ENCODE measurements around the gene PPP1R3D. TPM values are rescaled to one million over a fixed set of nuclear protein-coding genes. Genes with fewer than 3 reads are reported as not detected.

PPP1R3D gene
- total RNA-seq, 1 experiment from 2014 or later: 3.1 TPM

DNA sequence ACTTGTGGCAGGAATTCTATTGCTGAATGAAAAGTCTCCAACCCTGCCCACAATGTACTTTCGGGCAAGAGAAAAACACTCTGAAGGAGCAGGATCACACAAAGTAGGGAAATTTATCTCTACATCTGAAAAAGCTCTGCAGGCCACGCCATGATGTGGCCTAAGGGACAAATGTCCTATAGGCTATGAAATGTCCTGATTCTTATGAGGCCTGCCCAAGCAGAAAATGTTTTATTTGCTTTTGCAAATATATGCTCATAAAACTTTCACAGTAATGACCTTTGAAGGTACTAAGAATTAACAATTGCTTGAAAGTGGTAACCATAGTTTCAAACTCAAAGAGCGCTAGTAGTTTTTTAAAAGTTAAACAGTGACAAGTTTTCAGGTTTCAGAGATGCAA is 37.6 kb downstream of the PPP1R3D start:
- WGBS (ENCODE audit: extremely low coverage, insufficient read length, low lambda C conversion rate): no CpG with 5 or more reads among the region's 3 CpGs
- Mint-ChIP-seq H3K36me3 (ENCODE audit: insufficient read depth in 1 of 3, low read depth in 3 of 3) (no peaks in the 10 kb centered on the region), H3K4me1 (no peaks in the 10 kb centered on the region; a peak in 1 of 4 replicates), H3K27me3 (ENCODE audit: low read depth) (peaks cover 13% of the 10 kb centered on the region), H3K9me3 (no peaks in the 10 kb centered on the region; a peak in 1 of 5 replicates), H3K4me3 (no peak overlapping the region), H3K27ac (no peak overlapping the region)
- Histone ChIP-seq H3K4me2 (ENCODE audit: insufficient read depth, insufficient read length, low read length) (no peak overlapping the region), H3K23ac (ENCODE audit: insufficient read length, low read depth, low read length) (no peak overlapping the region), H2BK12ac (ENCODE audit: insufficient read length, low read depth, low read length) (no peak overlapping the region), H4K8ac (replicated peaks; ENCODE audit: insufficient read length, low read depth, low read length) (no peak overlapping the region), H3K79me1 (ENCODE audit: insufficient read depth, low read depth, low read length, poor library complexity, severe bottlenecking) (no peaks in the 10 kb centered on the region), H3T11ph (ENCODE audit: low read length) (no peak overlapping the region), H2BK15ac (ENCODE audit: low read depth, low read length) (no peak overlapping the region), H2AK5ac (ENCODE audit: insufficient read length, low read length) (no peak overlapping the region), H3K9ac (ENCODE audit: extremely low read depth, insufficient read length, low read length) (no peak overlapping the region), H3K4ac (ENCODE audit: low read depth, low read length) (no peak overlapping the region), H3K79me2 (ENCODE audit: insufficient read depth, low read length) (no peaks in the 10 kb centered on the region), H3K14ac (ENCODE audit: insufficient read depth, low read length) (no peak overlapping the region), H3K18ac (ENCODE audit: insufficient read length, low read depth, low read length) (no peak overlapping the region), H3K27me3 (ENCODE audit: insufficient read depth, low read length) (no peaks in the 10 kb centered on the region), H2BK120ac (ENCODE audit: low read depth, low read length, poor library complexity, severe bottlenecking) (no peak overlapping the region), H2BK20ac (ENCODE audit: low read depth, low read length, poor library complexity, severe bottlenecking) (no peak overlapping the region), H3K23me2 (ENCODE audit: insufficient read length, low read depth, low read length, poor library complexity, severe bottlenecking) (no peaks in the 10 kb centered on the region), H3K4me1 (ENCODE audit: insufficient read depth, low read length) (no peaks in the 10 kb centered on the region), H3K9me3 (ENCODE audit: control insufficient read depth, low read depth, low read length) (no peaks in the 10 kb centered on the region), H4K20me1 (ENCODE audit: control insufficient read depth, insufficient read depth, insufficient read length) (no peaks in the 10 kb centered on the region), H2BK5ac (ENCODE audit: insufficient read length, low read length) (no peak overlapping the region), H4K5ac (ENCODE audit: insufficient read length, low read depth, low read length) (no peak overlapping the region), H3K56ac (ENCODE audit: insufficient read length, low read depth, low read length) (no peak overlapping the region), H2AFZ (ENCODE audit: low read length) (no peak overlapping the region), H3K27ac (ENCODE audit: insufficient read length, low read depth, low read length) (no peak overlapping the region), H4K91ac (ENCODE audit: insufficient read length, low read depth, low read length) (no peak overlapping the region)
- TF ChIP-seq, protein P1, sequence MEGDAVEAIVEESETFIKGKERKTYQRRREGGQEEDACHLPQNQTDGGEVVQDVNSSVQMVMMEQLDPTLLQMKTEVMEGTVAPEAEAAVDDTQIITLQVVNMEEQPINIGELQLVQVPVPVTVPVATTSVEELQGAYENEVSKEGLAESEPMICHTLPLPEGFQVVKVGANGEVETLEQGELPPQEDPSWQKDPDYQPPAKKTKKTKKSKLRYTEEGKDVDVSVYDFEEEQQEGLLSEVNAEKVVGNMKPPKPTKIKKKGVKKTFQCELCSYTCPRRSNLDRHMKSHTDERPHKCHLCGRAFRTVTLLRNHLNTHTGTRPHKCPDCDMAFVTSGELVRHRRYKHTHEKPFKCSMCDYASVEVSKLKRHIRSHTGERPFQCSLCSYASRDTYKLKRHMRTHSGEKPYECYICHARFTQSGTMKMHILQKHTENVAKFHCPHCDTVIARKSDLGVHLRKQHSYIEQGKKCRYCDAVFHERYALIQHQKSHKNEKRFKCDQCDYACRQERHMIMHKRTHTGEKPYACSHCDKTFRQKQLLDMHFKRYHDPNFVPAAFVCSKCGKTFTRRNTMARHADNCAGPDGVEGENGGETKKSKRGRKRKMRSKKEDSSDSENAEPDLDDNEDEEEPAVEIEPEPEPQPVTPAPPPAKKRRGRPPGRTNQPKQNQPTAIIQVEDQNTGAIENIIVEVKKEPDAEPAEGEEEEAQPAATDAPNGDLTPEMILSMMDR (conservative IDR thresholded peaks at IDR 0.05): no peak
- no peak for DNase-seq

Measured in H9 (cell line).